GM12878 (cell line): ENCODE results near the gene MSL3. TPM values are rescaled to one million over a fixed set of nuclear protein-coding genes. Genes with fewer than 3 reads are reported as not detected.

ENCODE experiments used
- ATAC-seq: fragments of 200-7000 bp; cut with Tn5 transposase; 3 replicates; pipeline ENCODE4 v1.9.1; 2020; ENCODE audit warnings: mild to moderate bottlenecking, moderate library complexity
- BruUV-seq: library from RNA; stranded (reverse); fragments of 400-500 nt; replicated peaks from 2 replicates; lab custom pipeline; 2021; lab: Mats Ljungman, UMichigan
- CTCF ChIA-PET: fragments of 300-600 bp; sonication (Branson Sonifier 250); formaldehyde crosslinking; extraction: SDS; loops from one replicate; lab custom pipeline; 2021; ENCODE audit warnings: inconsistent platforms; lab: Yijun Ruan, JAX
- POLR2A ChIA-PET: fragments of 350-600 bp; formaldehyde crosslinking; extraction: SDS; loops from one replicate; lab custom pipeline; 2021; ENCODE audit warnings: inconsistent platforms; lab: Charles Lee
- RAD21 ChIA-PET: fragments of 300-600 bp; sonication (Branson Sonifier 250); formaldehyde crosslinking; loops from one replicate; lab custom pipeline; 2023; ENCODE audit warnings: antibody characterized with exemption; ENCODE audit not compliant: unreplicated experiment; lab: Charles Lee
- SMC1A ChIA-PET: fragments of 300-600 bp; sonication (Branson Sonifier 250); formaldehyde crosslinking; loops from one replicate; lab custom pipeline; 2023; ENCODE audit not compliant: unreplicated experiment, uncharacterized antibody; lab: Charles Lee
- DNase-seq: peaks from one replicate; pipeline ENCODE4 v3.0.0-alpha.2; 2011; ENCODE audit warnings: low read depth, low spot score
- FAIRE-seq: peaks from 3 replicates; lab custom pipeline; 2011; peaks lifted over from hg19 to GRCh38; lab: Jason Lieb, UNC
- H2AFZ ChIP-seq: 2 replicates; pipeline ENCODE4 v1.6.0; 2011; ENCODE audit warnings: low read depth, low read length, control low read depth; ENCODE audit not compliant: control insufficient read depth
- H3K27ac ChIP-seq: 2 replicates; pipeline ENCODE4 v1.5.1; 2011; ENCODE audit warnings: control low read depth; ENCODE audit not compliant: control insufficient read depth, insufficient read depth
- H3K27me3 ChIP-seq, 2 experiments: replicated peaks in 1 of 2; 2 replicates each; pipeline versions ENCODE4 v1.6.0 to v1.6.1; 2011; ENCODE audit warnings: low read length in 1 of 2; ENCODE audit not compliant: control insufficient read depth in 2 of 2, insufficient read depth in 2 of 2
- H3K36me3 ChIP-seq, 2 experiments: 2 replicates each; pipeline ENCODE4 v1.5.1; 2011; ENCODE audit warnings: low read length in 1 of 2; ENCODE audit not compliant: control insufficient read depth in 2 of 2, insufficient read depth in 2 of 2
- H3K4me1 ChIP-seq: 2 replicates; pipeline ENCODE4 v1.6.1; 2011; ENCODE audit warnings: mild to moderate bottlenecking, low read length, moderate library complexity, mixed read lengths; ENCODE audit not compliant: control insufficient read depth, insufficient read depth
- H3K4me2 ChIP-seq: 2 replicates; pipeline ENCODE4 v1.6.0; 2011; ENCODE audit warnings: control low read depth; ENCODE audit not compliant: control insufficient read depth, insufficient read depth
- H3K4me3 ChIP-seq: fragments of 200-600 bp; sonication (generic); 2 replicates; pipeline ENCODE4 v1.5.1; 2016
- H3K79me2 ChIP-seq: 2 replicates; pipeline ENCODE4 v1.6.0; 2011; ENCODE audit warnings: low read length; ENCODE audit not compliant: control insufficient read depth, insufficient read depth
- H3K9ac ChIP-seq: 2 replicates; pipeline ENCODE4 v1.8.0; 2011; ENCODE audit warnings: low read length, control low read depth, mixed read lengths; ENCODE audit not compliant: control insufficient read depth, insufficient read depth
- H3K9me3 ChIP-seq: replicated peaks from 3 replicates; pipeline ENCODE4 v1.5.1; 2011; ENCODE audit warnings: mild to moderate bottlenecking, low read length; ENCODE audit not compliant: control insufficient read depth, insufficient read depth
- H4K20me1 ChIP-seq: 2 replicates; pipeline ENCODE4 v1.6.0; 2011; ENCODE audit not compliant: control insufficient read depth, insufficient read depth
- EGR1 ChIP-seq, 2 experiments: IDR thresholded peaks; 1 replicate in 1 of 2; 2 replicates in 1 of 2; pipeline ENCODE4 v1.6.1; 2011 to 2012; ENCODE audit warnings: low read depth in 2 of 2, low read length in 2 of 2, borderline replicate concordance in 1 of 2, mild to moderate bottlenecking in 1 of 2, moderate library complexity in 1 of 2
- HDAC6 ChIP-seq: fragments of 200-600 bp; sonication (generic); IDR thresholded peaks from one replicate; pipeline ENCODE4 v1.8.0; 2017; ENCODE audit warnings: antibody characterized with exemption; ENCODE audit not compliant: unreplicated experiment
- IKZF1 ChIP-seq: fragments of 450-650 bp; conservative IDR thresholded peaks from 2 replicates; pipeline ENCODE4 v1.6.1; 2017; ENCODE audit warnings: antibody characterized with exemption, mild to moderate bottlenecking
- MTA2 ChIP-seq: fragments of 450-650 bp; IDR thresholded peaks from 2 replicates; pipeline ENCODE4 v1.6.1; 2016; ENCODE audit warnings: low read depth, mild to moderate bottlenecking, moderate library complexity
- NFIC ChIP-seq: IDR thresholded peaks from 2 replicates; pipeline ENCODE4 v1.6.1; 2012; ENCODE audit warnings: low read depth, mild to moderate bottlenecking, inconsistent platforms, low read length, moderate library complexity
- NFYB ChIP-seq: IDR thresholded peaks from 2 replicates; pipeline ENCODE4 v1.6.1; 2011; ENCODE audit warnings: low read depth, mild to moderate bottlenecking, low read length, improper control_type of control experiment, moderate library complexity; ENCODE audit not compliant: insufficient read depth
- RELA ChIP-seq: fragments of 450-650 bp; IDR thresholded peaks from 2 replicates; pipeline ENCODE4 v1.8.0; 2014; ENCODE audit warnings: borderline replicate concordance; ENCODE audit not compliant: partially characterized antibody
- SREBF1 ChIP-seq: IDR thresholded peaks from 2 replicates; pipeline ENCODE4 v1.6.1; 2012; ENCODE audit warnings: mild to moderate bottlenecking, low read length
- TAF1 ChIP-seq: IDR thresholded peaks from 2 replicates; pipeline ENCODE4 v1.6.1; 2011; ENCODE audit warnings: mild to moderate bottlenecking, low read depth, low read length, borderline replicate concordance
- TCF12 ChIP-seq: IDR thresholded peaks from 2 replicates; pipeline ENCODE4 v1.6.1; 2011; ENCODE audit warnings: low read depth, mild to moderate bottlenecking, low read length
- WGBS: methylation state at CpG from one replicate; pipeline ENCODE4 v1.1.6; 2016; ENCODE audit warnings: low lambda C conversion rate; ENCODE audit not compliant: insufficient replicate concordance, insufficient coverage; ENCODE audit errors: missing lambda C conversion rate; 5-methylcytosine and 5-hydroxymethylcytosine counted together
- in situ Hi-C: fragments of 300-500 bp; cut with MboI; formaldehyde crosslinking; loops from 9 replicates; pipeline ENCODE4 v1.14.3; 2018; ENCODE audit warnings: mixed read lengths
- intact Hi-C: fragments of 100-400 bp; cut with micrococcal nuclease; formaldehyde crosslinking; loops from one replicate; pipeline ENCODE4 v1.14.2; 2022; ENCODE audit not compliant: unreplicated experiment
- polyA plus RNA-seq, 11 experiments: library from polyadenylated mRNA; depleted of rRNA in 4 of 11; unstranded in 6 of 11; stranded (reverse) in 5 of 11; fragments of >200 nt; fragmentation: Nextera tagmentation in 4 of 11; fragmentation: Illumina TruSeq in 1 of 11; extraction: Ambion mirVana in 4 of 11; extraction: Trizol in 1 of 11; gene quantifications; 1 replicate in 1 of 11; 2 replicates in 10 of 11; pipeline versions ENCODE4 v1.2.1 to v1.2.3, GENCODE V29; 2011 to 2016; ENCODE audit warnings: inconsistent platforms in 2 of 11, missing spikeins in 2 of 11, low read depth in 1 of 11
- total RNA-seq, 4 experiments: library from RNA; depleted of rRNA in 3 of 4; stranded (reverse); fragments of >200 nt in 3 of 4; fragmentation: Illumina TruSeq in 1 of 4; extraction: Trizol in 1 of 4; gene quantifications; 2 replicates each; pipeline versions ENCODE4 v1.2.1 to v1.2.3, GENCODE V29; 2013 to 2021
- TF ChIP-seq, protein P1 (sequence below): fragments of 150-350 bp; IDR thresholded peaks from 2 replicates; pipeline ENCODE4 v1.6.1; 2014; ENCODE audit warnings: mild to moderate bottlenecking, low read depth, low read length

Gene MSL3
- total and polyA plus RNA-seq, 10 of the 15 experiments (the other 5 are each of a cell fraction or from before 2014, with no cell fraction given), result 28.4 to 438 (median 40.7) TPM

DNA sequence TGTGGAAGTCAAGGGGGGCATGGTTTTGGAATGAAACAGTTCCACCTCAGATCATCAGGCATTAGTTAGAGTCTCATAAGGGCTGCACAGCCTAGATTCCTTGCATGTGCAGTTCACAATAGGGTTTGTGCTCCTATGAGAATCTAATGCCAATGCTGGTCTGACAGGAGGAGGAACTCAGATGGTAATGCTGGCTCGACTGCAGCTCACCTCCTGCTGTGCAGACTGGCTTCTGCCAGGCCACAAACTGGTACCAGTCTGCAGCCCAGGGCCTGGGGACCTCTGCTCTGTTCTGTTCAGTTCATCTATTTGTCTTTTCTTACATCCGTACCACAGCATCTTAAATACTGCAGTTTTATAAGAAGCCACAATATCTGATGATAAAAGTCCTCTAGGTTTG lies 12.2 kb upstream of the MSL3 start (continued):
- no peak for TF ChIP-seq SREBF1

DNA sequence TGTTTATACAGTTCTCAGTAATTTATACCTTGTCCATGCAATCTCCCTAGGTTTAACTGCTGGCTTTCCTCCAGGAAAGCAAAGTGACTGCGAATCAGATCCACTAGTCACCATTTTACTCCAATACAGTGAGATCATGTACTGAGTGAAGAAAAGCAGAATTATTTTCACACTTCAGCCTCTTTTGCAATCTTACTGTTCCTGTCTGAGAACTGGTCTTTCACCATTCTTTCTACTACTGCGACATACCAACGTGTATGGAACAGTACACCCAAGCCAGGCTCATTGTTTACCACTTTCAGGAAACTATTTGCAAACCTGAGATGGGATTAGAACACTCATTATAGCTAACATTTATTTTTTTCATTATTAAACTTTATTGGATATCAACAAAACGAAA lies 8.0 kb upstream of the MSL3 start:
- Histone ChIP-seq H3K36me3 (no peaks in the 10 kb centered on the region), H3K4me3 (no peak overlapping the region), H4K20me1 (no peaks in the 10 kb centered on the region), H2AFZ (no peak overlapping the region), H3K9ac (no peak overlapping the region), H3K4me1 (no peaks in the 10 kb centered on the region; the same call in 1 of the 2 replicates), H3K79me2 (no peaks in the 10 kb centered on the region), H3K27ac (no peak overlapping the region), H3K9me3 (no peaks in the 10 kb centered on the region; the same call in 2 of the 3 replicates), H3K4me2 (no peak overlapping the region), H3K27me3 (no peaks in the 10 kb centered on the region)
- FAIRE-seq (no peak), ATAC-seq (no peak), DNase-seq (no peak)
- intact Hi-C loops (no loop called here), in situ Hi-C loops (no loop called here)
- BruUV-seq, result TSS peak; percentile 47
- WGBS, result 30% methylated on average over 4 of the region's 4 CpGs
- ChIA-PET SMC1A (interaction anchor here (1.7 to 4.4 kb wide), 2 partner anchors 10 to 1124 kb away, joined by 3 to 36 read pairs; no protein-coding TSS in a partner anchor), CTCF (interaction anchor here (1.2 to 4.9 kb wide), 3 partner anchors 9 to 89 kb away, joined by 3 to 31 read pairs (median 3); no protein-coding TSS in a partner anchor), POLR2A (interaction anchor here (2.7 kb wide), 1 partner anchor 13 kb away, joined by 8 read pairs; no protein-coding TSS in a partner anchor), RAD21 (interaction anchor here (1.2 kb wide), 1 partner anchor 11 kb away, joined by 3 read pairs; no protein-coding TSS in a partner anchor)
- TF ChIP-seq RELA (no peak), SREBF1 (no peak), EGR1 (IDR thresholded peaks at IDR 0.05; ENCODE audit: borderline replicate concordance in 1 of 2, low read depth in 2 of 2, low read length in 2 of 2) (no peak), TCF12 (no peak), HDAC6 (no peak), IKZF1 (no peak), NFIC (no peak), TAF1 (no peak), NFYB (no peak), MTA2 (no peak)
- TF ChIP-seq, protein P1, sequence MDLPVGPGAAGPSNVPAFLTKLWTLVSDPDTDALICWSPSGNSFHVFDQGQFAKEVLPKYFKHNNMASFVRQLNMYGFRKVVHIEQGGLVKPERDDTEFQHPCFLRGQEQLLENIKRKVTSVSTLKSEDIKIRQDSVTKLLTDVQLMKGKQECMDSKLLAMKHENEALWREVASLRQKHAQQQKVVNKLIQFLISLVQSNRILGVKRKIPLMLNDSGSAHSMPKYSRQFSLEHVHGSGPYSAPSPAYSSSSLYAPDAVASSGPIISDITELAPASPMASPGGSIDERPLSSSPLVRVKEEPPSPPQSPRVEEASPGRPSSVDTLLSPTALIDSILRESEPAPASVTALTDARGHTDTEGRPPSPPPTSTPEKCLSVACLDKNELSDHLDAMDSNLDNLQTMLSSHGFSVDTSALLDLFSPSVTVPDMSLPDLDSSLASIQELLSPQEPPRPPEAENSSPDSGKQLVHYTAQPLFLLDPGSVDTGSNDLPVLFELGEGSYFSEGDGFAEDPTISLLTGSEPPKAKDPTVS, result no peak
